ENCODE data around the gene PAXIP1.

Gene PAXIP1

DNA sequence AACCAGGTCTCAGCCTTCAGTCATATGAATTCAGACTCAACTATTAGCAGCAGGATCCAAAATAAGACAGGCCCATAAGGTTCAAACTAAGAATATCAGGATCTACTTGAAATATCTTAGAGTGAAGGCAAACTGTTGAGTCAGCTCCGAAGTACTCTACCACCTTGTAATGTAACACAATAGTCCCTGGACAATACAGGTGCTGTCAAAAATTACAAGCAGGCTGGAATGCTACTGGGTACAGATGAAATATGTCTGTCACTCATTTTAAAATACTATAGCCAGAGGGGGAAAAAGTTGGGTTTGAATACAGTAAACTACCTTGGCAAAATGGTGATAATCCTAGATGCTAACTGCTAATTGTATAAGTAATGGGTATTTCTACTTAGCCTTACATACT, 6.8 kb downstream of the PAXIP1 start:
- no peak for DNase-seq

DNA sequence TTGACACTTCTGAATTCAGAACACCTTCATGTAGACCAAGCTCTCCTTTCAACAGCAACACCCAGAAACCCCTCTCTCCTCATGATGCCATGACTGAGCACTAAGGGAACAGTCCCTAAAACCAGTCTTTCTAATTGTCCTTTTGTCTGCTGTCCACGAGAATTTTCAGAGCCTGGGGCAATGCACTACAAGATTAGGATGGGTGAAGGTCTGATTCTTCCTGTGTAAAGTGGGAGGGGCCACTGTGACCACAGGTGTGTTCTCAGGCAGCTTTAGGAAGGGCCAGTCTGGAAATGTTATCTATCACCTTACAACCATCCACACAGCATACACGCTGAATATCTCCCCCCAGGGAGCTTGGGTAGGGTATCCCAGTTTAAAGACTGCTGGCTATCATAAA, 7.9 kb downstream of the PAXIP1 start:
- no peak for DNase-seq

DNA sequence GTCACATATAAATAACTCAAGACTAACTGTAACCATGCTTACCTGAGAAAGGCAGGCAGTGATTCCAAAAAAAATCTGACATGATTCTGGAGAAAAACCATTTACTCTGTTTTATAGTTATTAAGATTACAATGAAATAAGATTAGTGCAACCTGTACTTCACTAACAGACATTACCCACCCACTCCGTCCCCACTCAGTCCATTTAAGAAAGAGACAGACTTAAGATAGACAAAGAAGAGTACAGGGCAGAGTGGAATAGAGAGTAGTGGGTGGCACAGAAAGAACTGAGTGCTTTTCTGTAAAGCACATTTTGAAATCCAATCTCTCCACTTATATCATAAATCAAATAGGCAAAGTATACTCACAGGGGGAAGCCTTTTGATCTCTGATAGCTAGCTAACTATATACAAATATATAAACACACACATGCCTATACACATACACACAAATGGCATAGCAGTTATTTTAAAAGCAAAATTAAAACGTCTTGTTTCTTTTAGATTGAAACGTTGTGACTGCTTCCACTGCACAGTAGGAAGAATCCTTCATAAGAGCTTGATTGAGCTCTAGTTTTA, 11.9 kb downstream of the PAXIP1 start:
- no peak for DNase-seq

DNA sequence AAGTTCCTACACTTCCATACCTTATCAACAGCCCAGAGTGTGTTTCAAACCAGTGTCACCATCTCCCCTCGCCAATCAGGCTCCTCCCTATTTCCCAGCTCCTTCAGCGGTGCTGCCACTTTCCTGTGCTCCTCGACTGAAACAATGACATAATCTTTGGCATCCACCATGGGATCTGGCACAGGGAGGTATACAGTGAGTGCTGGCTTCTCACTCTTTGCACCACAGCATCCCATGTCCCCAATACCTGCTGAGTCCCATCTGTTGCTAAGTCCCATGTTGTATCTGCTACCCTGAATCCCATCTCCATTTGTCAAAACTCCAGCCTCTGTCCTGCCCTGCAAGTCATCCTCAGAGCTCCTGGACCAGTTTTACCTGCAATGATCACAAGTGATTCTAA, 15.4 kb downstream of the PAXIP1 start:
- DNase-seq, result no peak

GRCh38 chr7:154986200-154986945, 16.6 kb downstream of the PAXIP1 start:
- DNase-seq, result peak; percentile 6

GRCh38 chr7:154985230-154985629, 17.7 kb downstream of the PAXIP1 start:
- DNase-seq, result no peak

DNA sequence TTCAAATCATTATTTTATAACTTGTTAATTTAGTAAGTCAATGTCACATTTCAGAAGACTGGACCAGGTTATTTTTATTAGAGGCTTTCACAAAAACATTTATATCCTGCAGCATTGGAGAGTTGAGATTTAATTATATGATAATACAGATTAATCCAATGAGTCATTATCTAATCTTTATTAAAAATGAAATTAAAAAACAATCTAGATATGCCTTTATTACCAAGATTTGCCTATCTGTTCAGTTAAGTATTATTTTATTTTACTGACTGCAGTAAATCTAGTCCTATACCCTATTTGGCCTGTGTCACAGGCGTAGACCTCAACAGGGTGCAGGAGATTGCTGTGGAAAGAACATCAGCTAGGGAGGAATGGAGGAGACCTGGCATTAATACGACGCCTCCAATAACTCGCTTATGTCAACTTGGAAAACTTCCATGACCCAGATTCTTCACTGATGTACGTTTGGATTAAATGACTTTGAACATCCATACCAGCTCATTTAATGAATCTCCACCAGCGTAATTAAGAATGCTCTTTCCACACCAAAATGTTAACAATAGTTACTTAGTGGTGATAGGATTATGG, 18.2 kb downstream of the PAXIP1 start:
- DNase-seq, result no peak

- DNase-seq, result no peak
Observed at GRCh38 chr7:154978017-154978416, 24.9 kb downstream of the PAXIP1 start.

DNA sequence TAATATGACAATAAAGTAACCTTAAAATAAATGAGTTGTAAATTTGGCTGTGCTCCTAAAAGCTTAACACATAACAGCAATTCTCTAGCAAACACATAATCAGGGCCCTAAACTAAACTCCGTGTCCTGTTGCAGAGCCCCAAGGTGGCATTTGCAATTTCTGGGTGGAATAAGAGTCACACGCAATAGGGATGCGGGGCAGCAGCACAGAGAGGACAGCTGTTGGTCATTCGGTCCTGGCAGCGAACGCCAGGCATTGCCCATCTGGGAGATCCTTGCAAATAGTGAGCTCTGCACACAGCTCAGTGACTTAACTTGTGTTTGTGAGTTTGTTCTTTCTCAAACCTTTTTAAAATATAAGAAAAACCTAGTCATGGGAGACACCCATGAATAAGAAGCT, 25.7 kb downstream of the PAXIP1 start:
- DNase-seq, result no peak

- DNase-seq, result no peak
Observed at GRCh38 chr7:154976844-154977243, 26.1 kb downstream of the PAXIP1 start.

GRCh38 chr7:154975984-154976383, 26.9 kb downstream of the PAXIP1 start:
- no peak for DNase-seq

DNA sequence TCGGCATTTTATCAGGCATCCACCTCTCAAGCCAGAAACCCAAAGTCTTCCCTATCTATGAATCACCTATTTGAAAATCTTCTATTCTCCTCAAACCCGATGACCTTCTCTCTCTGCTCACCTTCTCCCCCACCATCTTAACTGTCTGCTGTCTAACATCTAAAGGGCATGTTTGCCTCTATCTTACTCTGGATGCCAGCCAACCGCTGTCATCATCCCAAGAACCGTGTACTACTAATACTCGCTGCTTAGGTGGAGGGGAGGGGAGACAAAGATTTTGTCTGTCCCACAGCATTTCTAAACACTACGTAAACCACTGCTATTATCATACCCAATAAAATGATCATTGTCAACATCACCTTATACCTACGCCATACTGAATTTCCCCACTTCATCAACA, 29.5 kb downstream of the PAXIP1 start:
- no peak for DNase-seq

DNA sequence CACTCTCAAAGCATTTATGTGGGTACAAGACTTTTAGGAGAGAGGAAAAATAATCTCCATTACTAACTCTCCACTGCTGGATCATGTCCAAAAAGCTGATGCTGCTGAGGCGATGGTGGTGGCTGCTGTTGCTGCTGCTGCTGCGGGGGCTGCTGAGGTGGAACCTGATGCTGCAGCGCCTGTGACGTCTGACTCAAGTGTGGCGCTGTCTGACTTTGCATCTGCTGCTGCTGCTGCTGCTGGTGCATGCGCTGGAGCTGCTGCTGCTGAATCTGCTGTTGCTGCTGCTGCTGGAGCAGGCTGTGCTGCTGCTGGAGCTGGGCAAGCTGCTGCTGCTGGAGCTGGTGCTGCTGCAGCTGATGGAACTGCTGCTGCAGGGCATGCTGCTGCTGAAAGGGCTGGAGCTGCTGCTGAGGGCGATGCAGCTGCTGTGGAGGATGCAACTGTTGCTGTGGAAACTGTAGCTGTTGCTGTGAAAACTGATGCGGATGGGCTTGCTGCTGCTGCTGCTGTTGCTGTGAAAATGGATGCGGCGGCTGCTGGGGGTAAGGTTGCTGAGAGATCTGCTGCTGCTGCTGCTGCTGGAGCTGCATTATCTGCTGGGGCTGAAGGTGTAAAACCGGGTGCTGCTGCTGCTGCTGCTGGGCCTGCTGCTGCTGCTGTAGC, 34.5 kb downstream of the PAXIP1 start:
- DNase-seq, result no peak

DNA sequence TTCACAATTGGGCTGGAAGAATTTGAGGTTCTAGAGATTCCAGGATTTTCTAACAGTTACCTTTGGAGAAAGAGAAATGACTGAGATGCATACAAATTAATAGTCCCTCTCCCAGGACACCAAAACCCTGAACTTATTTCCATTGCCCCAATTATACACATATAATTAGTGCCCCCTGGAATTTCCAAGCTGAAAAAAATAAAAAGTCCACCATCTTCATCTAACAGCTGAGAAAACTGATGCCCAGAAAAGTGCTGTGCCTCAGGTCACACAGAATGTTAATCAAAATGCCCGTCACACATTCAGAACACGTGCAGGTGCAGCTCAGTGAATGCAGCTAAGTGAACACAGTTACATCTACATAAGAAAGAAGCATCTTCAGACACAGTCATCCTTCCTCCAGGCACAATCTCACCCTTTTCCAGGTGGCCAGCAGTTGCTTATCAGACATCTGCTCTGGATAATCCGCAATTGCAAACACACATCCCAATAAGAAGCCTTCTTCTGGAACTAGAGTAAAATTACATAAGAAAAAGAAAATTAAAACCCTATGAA, 35.4 kb downstream of the PAXIP1 start:
- no peak for DNase-seq

GRCh38 chr7:154965014-154965413, 37.9 kb downstream of the PAXIP1 start:
- no peak for DNase-seq

DNA sequence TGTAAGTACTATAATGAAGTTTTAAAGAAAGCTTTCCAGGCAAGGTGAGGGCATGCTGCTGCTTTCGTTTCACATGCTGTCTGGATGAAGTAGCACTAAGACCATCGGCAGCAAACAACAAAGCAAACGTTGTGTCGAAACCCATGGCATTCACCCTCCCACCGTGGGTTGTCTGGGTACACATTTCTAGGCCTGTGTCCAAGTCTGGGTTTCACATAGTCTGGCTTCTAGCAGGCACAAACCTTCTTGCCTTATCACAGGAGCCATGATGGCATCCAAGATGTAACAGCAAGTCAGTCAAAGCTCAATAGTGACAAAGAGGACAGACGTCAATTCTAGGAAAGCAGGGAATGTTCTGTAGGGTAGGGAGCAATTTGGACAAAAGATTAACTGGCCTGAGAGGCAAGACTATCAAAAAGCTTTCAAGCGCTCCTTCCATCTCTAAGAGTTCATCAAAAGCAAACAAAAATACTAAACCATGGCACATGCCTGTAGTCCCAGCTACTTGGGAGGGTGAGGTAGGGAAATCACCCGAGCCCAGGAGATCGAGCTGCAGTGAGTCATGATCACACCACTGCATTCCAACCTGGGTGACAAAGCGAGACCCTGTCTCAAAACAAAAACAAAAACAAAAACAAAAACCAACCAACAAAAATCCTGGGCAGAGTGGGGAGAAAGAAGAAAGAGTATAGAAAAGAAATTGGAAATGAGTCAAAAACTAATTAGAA, 42.7 kb downstream of the PAXIP1 start:
- no peak for DNase-seq

DNA sequence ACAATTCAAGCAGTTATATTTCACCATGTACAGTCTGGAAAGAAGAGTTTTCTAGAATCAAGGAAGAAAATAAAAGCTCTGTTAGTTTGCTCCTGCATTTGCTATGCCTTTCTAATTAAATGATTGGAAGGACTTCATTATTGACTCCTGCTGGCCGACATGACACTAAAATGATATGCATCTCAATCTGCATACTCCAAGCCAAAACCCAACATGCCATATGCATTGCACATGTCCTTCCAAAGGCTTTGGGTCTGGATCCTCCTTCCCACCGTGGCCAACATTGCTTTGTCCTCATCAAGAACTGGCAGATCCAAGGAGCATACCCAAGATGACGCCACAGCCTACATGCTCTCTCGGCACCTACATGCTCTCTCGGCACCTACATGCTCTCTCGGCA, 46.5 kb downstream of the PAXIP1 start:
- DNase-seq, result no peak

DNA sequence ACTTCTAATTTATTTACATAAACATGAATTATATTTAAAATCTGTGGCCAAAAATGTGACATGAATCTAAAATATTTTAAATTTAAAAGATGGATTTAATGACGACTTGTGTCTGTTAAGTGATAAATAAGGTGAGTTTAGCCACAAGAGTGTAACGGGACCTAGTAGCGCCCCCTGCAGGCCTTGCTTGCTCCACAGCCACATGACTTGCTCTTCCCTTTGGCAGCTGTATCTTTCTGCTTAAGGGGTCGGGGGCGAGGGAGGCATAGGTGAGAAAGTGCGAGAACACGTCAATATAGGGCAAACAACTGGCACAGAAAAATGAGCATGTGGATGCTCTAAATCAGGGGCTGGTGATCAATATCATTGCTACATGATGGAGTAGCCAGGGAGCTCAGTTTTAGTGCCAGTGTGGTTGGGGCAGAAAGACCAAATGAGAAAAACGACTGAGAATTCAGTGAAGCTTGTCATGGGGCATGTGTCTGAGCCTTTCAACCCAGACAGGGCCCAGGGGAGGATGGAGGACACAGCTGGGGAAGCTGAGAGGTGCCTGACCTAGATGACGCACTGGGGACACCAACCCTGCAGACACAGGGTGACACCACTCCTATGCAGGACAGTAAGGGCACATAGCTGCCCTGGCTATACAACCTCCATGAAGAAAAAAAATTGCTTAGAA, 49.8 kb downstream of the PAXIP1 start:
- peak; percentile 61 for DNase-seq

GRCh38 chr7:154950960-154951359, 52.0 kb downstream of the PAXIP1 start:
- DNase-seq, result no peak

DNA sequence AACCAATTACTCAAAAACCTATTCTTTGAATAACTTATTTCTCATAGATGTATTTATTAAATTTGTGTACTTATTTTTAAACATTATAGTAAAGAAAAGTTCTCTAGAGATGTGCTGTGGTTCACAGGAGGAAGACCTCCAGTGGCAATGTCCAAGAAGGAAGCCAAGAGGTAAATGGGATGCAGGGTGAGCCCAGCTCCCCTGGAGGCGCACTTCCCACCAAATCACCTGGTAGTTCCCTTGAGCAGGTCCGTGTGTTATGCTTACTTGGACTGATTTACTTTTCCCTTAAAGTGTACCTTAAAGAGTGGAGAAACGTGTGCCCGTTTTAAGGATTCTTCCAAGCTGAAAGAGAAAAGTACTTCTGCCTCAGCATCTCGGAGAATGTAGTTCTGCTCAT, 55.3 kb downstream of the PAXIP1 start:
- no peak for DNase-seq

DNA sequence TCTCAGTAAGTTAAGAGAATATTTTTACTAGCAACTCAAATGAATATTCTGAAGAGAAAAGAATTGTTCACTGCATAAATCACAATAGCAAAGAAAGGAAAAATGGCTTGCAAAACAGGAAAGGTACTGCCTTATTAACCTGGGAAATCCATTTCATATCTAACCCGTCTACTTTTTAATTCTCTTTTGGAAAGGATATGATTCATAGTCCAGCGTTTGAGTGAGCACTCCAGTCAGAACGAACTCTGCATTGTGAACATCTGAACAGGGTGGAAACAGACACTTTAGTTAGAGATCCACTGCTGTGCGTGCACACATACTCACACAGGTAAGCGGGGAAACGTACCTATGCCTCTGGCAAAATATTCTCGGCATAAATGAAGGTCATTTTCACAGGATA, 56.8 kb downstream of the PAXIP1 start:
- DNase-seq, result no peak

DNA sequence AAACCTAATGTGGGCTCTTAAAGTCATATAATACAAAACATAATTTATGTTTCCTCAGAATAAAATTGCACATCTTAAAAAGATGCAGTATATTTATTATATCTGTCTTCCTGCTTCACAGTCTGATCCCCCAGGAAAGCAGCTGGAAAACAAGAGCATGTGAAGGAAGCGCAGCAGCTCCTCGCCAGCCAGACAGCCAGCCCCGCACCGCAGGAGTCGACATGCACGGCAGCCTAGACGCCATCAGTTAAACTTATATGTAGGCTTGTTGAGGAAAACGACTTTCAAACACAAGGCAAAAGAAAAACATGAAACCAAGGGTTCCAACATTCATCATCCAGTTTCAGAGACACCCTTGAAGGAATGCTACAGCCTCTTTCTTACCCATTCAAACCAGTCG, 59.0 kb downstream of the PAXIP1 start:
- DNase-seq, result no peak

Measured in inflammatory macrophage treated with lipopolysaccharide for 4 hours (primary cell).